KMS-11 (cell line): Measurements from ENCODE around the gene PRPF19.
A peak's percentile ranks its signal among the peaks of the same experiment; 100 is the strongest.

ENCODE experiments used
- H2AFZ ChIP-seq: fragments of 200-600 bp; sonication (generic); 2 replicates; pipeline ENCODE4 v1.6.1; 2016; ENCODE audit warnings: antibody characterized with exemption, mixed run types, low read depth
- H3K27ac ChIP-seq: fragments of 200-600 bp; sonication (generic); 2 replicates; pipeline ENCODE4 v1.6.1; 2016; ENCODE audit warnings: mild to moderate bottlenecking, mixed run types
- H3K27me3 ChIP-seq: fragments of 200-600 bp; sonication (generic); 2 replicates; pipeline ENCODE4 v1.6.1; 2017; ENCODE audit warnings: mild to moderate bottlenecking, low read depth, mixed run types, moderate library complexity; ENCODE audit not compliant: insufficient read depth
- H3K36me3 ChIP-seq: fragments of 200-600 bp; sonication (generic); 2 replicates; pipeline ENCODE4 v1.6.1; 2017; ENCODE audit warnings: mild to moderate bottlenecking, mixed run types; ENCODE audit not compliant: insufficient read depth
- H3K4me1 ChIP-seq: fragments of 200-600 bp; sonication (generic); 2 replicates; pipeline ENCODE4 v1.6.1; 2016; ENCODE audit warnings: mild to moderate bottlenecking, low read depth, mixed run types; ENCODE audit not compliant: poor library complexity, severe bottlenecking
- H3K4me2 ChIP-seq: fragments of 200-600 bp; sonication (generic); 2 replicates; pipeline ENCODE4 v1.7.0; 2016; ENCODE audit warnings: mild to moderate bottlenecking, mixed run types
- H3K4me3 ChIP-seq: fragments of 200-600 bp; sonication (generic); IDR thresholded peaks from 2 replicates; pipeline ENCODE4 v1.6.1; 2017; ENCODE audit warnings: low read depth, low read length, mixed read lengths; ENCODE audit not compliant: insufficient read depth
- H3K79me2 ChIP-seq: fragments of 200-600 bp; sonication (generic); 2 replicates; pipeline ENCODE4 v1.6.1; 2016; ENCODE audit warnings: low read depth, mixed run types; ENCODE audit not compliant: insufficient read depth
- H3K9ac ChIP-seq: fragments of 200-600 bp; sonication (generic); 2 replicates; pipeline ENCODE4 v1.6.1; 2016; ENCODE audit warnings: mild to moderate bottlenecking, mixed run types
- H4K20me1 ChIP-seq: fragments of 200-600 bp; sonication (generic); 2 replicates; pipeline ENCODE4 v1.6.1; 2016; ENCODE audit warnings: mild to moderate bottlenecking, mixed run types; ENCODE audit not compliant: insufficient read depth
- TF ChIP-seq, protein P1 (sequence below): fragments of 200-600 bp; sonication (generic); conservative IDR thresholded peaks from 2 replicates; pipeline ENCODE4 v1.6.1; 2017; ENCODE audit warnings: low read depth, mild to moderate bottlenecking, antibody characterized with exemption, low read length, moderate library complexity, mixed read lengths

Gene PRPF19

DNA sequence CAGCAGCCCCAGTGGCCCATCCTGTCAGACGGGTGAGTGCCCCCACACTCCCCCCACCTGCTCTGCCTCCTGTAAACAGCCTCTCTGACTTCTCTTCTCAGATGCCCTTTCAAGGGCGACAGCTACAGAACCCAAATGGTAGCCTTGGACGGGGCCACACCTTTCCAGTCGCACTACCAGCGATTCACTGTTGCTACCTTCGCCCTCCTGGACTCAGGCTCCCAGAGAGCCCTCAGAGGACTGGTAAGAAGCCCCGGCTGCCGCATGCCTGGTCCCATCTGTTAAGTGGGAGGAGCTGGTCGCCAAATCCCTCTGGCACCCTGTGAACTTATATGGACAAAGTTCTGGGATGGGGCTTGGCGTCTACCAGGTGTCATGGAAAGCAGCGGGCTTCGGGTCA, 32.9 kb downstream of the PRPF19 start:
- Histone ChIP-seq H3K4me3 (no peak overlapping the region), H3K4me2 (no peak overlapping the region), H4K20me1 (no peaks in the 10 kb centered on the region), H3K4me1 (peaks cover 37% of the 10 kb centered on the region), H3K27ac (no peak overlapping the region), H2AFZ (no peak overlapping the region), H3K27me3 (no peaks in the 10 kb centered on the region), H3K9ac (no peak overlapping the region), H3K36me3 (no peaks in the 10 kb centered on the region), H3K79me2 (no peaks in the 10 kb centered on the region)
- TF ChIP-seq, protein P1, sequence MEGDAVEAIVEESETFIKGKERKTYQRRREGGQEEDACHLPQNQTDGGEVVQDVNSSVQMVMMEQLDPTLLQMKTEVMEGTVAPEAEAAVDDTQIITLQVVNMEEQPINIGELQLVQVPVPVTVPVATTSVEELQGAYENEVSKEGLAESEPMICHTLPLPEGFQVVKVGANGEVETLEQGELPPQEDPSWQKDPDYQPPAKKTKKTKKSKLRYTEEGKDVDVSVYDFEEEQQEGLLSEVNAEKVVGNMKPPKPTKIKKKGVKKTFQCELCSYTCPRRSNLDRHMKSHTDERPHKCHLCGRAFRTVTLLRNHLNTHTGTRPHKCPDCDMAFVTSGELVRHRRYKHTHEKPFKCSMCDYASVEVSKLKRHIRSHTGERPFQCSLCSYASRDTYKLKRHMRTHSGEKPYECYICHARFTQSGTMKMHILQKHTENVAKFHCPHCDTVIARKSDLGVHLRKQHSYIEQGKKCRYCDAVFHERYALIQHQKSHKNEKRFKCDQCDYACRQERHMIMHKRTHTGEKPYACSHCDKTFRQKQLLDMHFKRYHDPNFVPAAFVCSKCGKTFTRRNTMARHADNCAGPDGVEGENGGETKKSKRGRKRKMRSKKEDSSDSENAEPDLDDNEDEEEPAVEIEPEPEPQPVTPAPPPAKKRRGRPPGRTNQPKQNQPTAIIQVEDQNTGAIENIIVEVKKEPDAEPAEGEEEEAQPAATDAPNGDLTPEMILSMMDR = no peak

DNA sequence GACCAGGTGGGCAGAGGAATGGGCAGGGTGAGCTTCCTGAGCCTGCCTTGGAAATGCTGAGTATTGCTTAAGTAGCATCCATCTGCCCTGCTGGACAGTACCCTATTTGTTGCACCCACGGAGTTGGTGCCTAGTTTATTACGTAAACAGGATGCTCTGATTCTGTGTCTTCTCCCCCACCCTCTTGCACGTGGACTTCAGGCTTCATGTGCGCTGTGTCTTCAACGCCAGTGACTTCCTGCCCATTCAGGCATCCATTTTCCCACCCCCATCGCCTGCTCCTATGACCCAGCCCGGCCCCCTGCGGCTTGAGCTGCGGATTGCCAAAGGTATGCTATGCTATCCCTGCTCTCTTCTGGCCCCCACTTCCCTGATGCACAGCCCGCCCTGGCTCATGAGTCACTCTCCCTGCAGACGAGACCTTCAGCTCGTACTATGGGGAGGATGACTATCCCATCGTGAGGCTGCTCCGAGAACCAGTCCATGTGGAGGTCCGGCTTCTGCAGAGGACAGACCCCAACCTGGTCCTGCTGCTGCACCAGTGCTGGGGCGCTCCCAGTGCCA, 33.3 kb downstream of the PRPF19 start:
- no peak overlapping the region for H2AFZ ChIP-seq
- H3K4me3 ChIP-seq = no peak overlapping the region
- H3K4me2 ChIP-seq = 0 out of 2 replicates have a peak overlapping the region, but pooled peaks have one; percentile 61

DNA sequence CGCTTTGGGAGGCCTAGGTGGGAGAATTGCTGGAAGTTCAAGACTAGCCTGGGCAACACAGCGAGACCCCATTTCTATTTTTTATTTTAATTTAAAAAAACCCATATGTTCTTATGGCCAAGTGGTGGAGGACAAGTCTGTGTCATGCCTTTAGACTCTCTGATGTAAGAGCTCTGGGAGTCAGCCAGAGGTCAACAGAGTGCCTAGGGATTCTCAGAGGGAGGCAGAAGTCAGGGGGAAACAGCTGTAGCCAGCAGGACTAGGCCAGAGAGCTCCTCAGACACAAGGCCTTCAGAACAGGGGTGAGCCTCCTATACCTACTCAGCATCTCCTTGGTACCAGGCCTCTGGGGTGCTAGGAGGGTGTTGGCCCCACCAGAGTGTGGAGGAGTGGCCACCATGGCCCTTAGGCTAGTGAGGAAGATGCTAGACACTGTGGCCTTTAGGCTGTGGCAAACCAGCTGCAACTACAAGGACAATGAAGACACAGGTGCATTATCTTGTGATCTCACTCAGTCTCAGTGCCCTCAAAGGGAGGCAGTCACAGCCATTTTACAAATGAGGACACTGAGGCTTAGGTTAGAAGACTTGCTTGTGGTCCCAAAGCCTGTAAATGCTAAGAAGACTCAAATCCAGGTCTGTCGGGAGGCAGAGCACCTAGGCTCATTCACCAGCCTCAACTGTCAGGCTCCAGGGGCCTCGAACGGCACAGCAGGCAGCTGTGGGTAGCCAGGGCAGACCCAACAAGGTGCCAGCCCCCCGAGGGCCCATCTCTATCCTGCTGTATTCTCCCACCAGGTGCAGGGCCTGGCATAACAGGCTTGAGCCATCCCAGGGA, 34.0 kb downstream of the PRPF19 start:
- H2AFZ ChIP-seq = no peak overlapping the region
- no peaks in the 10 kb centered on the region for H3K79me2 ChIP-seq
- H4K20me1 ChIP-seq = no peaks in the 10 kb centered on the region
- no peaks in the 10 kb centered on the region for H3K27me3 ChIP-seq
- no peak overlapping the region for H3K4me3 ChIP-seq
- peaks cover 37% of the 10 kb centered on the region for H3K4me1 ChIP-seq
- no peak overlapping the region for H3K27ac ChIP-seq
- no peaks in the 10 kb centered on the region for H3K36me3 ChIP-seq
- TF ChIP-seq, protein P1 = no peak
- H3K4me2 ChIP-seq = peak overlapping the region; percentile 61; the same call in 1 of the 2 replicates
- H3K9ac ChIP-seq = no peak overlapping the region

More for the DNA sequence above, 33.3 kb downstream of the PRPF19 start:
- Histone ChIP-seq H3K79me2 (no peaks in the 10 kb centered on the region), H4K20me1 (no peaks in the 10 kb centered on the region), H3K36me3 (no peaks in the 10 kb centered on the region), H3K27ac (no peak overlapping the region), H3K27me3 (no peaks in the 10 kb centered on the region), H3K4me1 (peaks cover 37% of the 10 kb centered on the region), H3K9ac (no peak overlapping the region)
- TF ChIP-seq, protein P1 = no peak

DNA sequence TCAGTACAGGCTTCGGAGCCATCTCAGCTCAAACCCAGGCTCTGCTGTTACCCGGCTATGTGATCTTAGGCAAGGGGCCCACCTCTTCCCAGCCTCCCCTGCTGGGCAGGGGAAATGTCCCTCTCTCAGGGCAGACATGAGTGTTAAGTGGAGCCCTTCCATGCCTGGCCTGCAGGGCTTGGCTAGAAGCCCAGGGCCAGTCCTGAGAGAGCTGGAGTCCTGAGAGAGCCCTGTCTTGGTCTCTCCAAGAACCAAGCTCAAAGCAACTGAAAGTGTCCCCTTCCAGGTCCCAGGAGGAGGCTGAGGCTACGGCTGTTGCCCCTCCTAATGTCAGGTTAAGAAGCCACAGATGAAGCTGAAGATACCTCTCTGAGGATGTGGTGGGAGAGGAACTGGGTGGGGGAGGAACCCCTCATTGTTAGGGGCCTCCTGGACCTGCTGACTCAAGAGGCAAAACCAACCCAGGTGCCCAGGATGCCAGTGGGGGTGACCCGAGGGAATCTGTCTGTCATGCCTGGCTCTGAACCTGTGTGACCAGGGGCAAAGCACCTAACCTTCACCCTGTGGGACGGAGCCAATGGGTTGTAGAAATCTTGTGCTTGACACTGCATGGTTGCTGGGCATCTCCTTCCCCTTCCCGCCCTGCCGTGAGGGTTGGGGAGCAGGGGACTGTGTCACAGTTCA, 34.9 kb downstream of the PRPF19 start:
- TF ChIP-seq, protein P1 = no peak
- Histone ChIP-seq H3K9ac (no peak overlapping the region), H3K4me1 (peaks cover 37% of the 10 kb centered on the region), H3K79me2 (no peaks in the 10 kb centered on the region), H2AFZ (no peak overlapping the region), H3K27ac (no peak overlapping the region), H3K4me3 (no peak overlapping the region), H4K20me1 (no peaks in the 10 kb centered on the region), H3K36me3 (no peaks in the 10 kb centered on the region), H3K4me2 (peak overlapping the region; percentile 61; the same call in 1 of the 2 replicates), H3K27me3 (no peaks in the 10 kb centered on the region)
